ENCODE results near the gene XYLT1.
A peak's percentile ranks its signal among the peaks of the same experiment; 100 is the strongest.
"Not testable (repeated sequence)": the region's sequence is repeated elsewhere in the genome, so short reads cannot be mapped to it uniquely, and the experiment has no call there.

The XYLT1 gene

DNA sequence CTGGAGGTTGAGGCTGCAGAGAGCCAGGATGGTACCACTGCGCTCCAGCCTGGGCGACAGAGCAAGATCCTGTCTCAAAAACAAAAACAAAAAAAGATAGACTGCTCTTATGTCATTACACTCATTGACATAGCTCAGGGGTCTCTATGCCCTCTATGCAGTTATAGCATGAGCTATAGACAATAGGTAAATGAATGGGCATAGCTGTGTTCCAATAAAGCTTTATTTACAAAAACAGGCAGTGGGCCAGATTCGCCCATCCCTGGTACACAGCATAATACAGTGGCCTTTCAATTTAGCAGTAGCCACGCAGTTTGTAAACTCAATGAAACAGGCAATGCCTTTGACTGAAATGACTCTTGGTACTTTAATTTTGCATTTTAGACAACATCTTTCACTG is 51.5 kb downstream of the XYLT1 start:
- Mint-ChIP-seq H3K27me3 (no peaks in the 10 kb centered on the region), H3K4me3 (no peak overlapping the region), H3K9me3 (peaks cover 4 to 6% of the 10 kb centered on the region in 2 donors), H3K36me3 (peaks cover 43 to 44% of the 10 kb centered on the region in 2 donors), H3K4me1 (peaks cover 43 to 60% of the 10 kb centered on the region in 2 donors), H3K27ac (no peak overlapping the region)
- ATAC-seq (replicated peaks) (no peak), DNase-seq (no peak)

DNA sequence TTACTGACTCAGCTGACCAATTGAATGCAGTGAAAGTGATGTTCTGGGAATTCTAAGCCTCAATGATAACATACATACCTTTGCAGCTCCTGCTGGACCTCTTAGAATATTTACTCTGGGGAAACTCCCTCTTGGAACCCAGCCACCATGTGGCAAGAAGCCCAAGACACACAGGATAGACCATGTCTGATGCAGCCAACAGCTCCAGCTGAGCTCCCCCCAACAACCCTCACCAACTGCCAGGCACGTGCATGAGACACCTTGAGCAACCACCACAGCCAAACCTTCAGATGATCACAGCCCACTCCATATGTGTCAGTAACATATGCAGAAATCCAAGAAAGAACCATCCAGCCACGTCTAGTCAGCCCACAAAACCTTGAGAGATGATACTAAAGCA is 53.0 kb downstream of the XYLT1 start:
- Mint-ChIP-seq H3K4me3 (peak overlapping the region; percentile 1 to 21), H3K4me1 (peaks cover 45 to 60% of the 10 kb centered on the region in 2 donors), H3K9me3 (peaks cover 4 to 6% of the 10 kb centered on the region in 2 donors), H3K27me3 (no peaks in the 10 kb centered on the region), H3K27ac (peak overlapping the region; percentile 99), H3K36me3 (peaks cover 34 to 40% of the 10 kb centered on the region in 2 donors)
- ATAC-seq (replicated peaks) (no peak), DNase-seq (no peak)

DNA sequence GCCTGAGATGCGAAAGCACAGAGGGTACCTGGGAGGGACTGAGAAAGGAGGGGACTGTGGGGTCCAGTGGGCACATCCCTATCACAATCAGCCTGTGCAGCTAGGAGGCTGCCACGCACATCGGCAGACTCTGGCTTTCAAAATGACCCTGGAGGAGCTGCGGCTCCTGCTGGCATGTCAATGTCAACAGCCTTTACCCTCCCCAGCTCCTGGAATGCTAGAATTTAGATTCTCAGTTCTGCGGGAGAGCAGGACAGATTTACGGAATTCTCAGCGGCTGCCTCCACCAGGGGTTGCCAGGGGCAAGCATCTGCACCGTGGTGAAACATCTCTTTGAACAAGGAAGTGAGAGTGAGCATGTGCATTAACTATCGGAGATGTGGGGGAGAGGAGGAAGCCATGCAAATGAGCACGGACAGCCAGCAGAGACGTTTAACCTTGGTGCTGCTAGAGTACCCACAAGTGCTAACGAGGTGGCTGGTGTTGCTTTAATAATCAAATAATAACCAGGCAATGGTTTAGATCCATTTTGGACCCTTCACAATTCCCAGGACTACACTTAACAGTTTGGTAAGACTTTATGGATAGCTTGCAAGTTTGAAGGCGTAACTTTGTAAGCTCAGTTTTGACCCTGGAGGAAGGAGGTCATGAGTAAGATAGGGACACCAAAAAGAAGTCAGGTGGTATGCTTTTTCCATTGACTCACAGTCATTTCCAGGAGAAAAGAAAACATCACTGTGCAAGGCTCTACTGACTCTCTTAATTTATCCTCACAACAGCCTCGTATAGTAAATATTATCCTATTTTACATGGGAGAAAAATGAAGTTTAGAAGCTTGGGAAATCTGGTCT is 54.1 kb downstream of the XYLT1 start:
- ATAC-seq (replicated peaks) (peak; percentile 91 to 95), DNase-seq (peak; percentile 80)
- Mint-ChIP-seq H3K9me3 (peaks cover 4 to 6% of the 10 kb centered on the region in 2 donors), H3K4me3 (peak overlapping the region; percentile 80 to 86), H3K27ac (peak overlapping the region; percentile 99), H3K36me3 (peaks cover 33 to 45% of the 10 kb centered on the region in 2 donors), H3K4me1 (peaks cover 50 to 67% of the 10 kb centered on the region in 2 donors), H3K27me3 (no peaks in the 10 kb centered on the region)

DNA sequence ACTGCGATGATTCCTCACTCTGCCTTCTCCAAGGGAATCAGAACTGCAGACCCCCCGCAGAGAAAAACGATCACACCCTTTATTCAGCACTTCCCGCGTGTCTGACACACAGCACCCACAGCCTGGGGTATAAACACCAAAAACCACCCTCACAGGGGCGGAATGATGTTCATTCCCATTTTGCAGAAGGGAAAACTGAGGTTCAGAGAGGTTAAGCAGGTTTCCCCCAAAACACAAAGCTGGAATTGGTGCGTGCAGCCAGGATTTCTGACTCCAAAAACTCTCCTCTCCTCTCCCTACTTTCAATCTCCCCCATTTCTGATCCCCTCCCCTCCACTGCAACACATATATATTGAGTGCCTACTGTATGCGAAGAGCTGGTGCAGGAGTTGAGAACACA is 55.8 kb downstream of the XYLT1 start:
- H3K27ac Mint-ChIP-seq = peak overlapping the region; percentile 99
- H3K4me3 Mint-ChIP-seq = peak overlapping the region; percentile 80 to 86
- peaks cover 32 to 47% of the 10 kb centered on the region in 2 donors for H3K36me3 Mint-ChIP-seq
- ATAC-seq (replicated peaks) (no peak), DNase-seq (no peak)
- peaks cover 55 to 78% of the 10 kb centered on the region in 2 donors for H3K4me1 Mint-ChIP-seq
- no peaks in the 10 kb centered on the region for H3K27me3 Mint-ChIP-seq
- peaks cover 4 to 6% of the 10 kb centered on the region in 2 donors for H3K9me3 Mint-ChIP-seq

DNA sequence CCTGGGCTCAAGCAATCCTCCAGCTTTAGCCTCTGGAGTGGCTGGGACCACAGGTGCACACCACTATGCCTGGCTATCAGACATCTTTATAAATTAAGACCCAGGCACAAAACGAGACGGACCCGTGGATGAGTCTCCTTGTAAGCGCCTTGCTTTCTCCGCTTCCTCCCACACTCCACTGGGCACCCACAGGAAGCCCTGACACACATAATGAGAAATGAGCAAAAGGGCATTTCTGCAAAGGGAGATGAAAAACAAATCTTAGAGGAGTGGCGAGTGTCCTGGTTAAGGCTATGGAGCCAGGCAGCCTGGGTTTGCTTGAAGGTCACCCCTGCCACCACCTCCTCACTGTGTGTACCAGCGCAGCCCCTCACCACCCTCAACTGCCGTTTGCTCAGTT is 56.3 kb downstream of the XYLT1 start:
- Mint-ChIP-seq H3K4me1 (peaks cover 56 to 83% of the 10 kb centered on the region in 2 donors), H3K27me3 (no peaks in the 10 kb centered on the region)
- ATAC-seq (replicated peaks) = peak; percentile 65 to 70

DNA sequence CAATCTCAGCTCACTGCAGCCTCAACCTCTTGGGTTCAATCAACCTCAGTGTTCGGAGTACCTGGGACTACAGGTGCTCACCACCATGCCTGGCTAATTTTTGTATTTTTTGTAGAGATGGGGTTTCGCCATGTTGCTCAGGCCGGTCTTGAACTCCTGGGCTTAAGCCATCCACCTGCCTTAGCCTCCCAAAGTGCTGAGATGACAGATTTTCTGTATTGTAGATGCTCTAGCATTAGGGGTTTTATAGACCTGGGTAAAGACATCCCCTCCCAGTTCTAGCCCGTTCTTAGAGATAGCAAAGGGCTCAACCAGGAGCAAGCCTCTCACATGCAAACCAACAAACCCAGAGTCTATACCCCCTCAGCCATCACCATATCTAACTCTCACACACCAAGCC is 57.3 kb downstream of the XYLT1 start:
- DNase-seq (no peak), ATAC-seq (replicated peaks) (no peak)
- Mint-ChIP-seq H3K9me3 (peaks cover 4 to 6% of the 10 kb centered on the region in 2 donors), H3K27me3 (no peaks in the 10 kb centered on the region), H3K4me3 (peak overlapping the region in 1 of 2 donors; percentile 80), H3K36me3 (peaks cover 33 to 50% of the 10 kb centered on the region in 2 donors), H3K27ac (peak overlapping the region; percentile 99), H3K4me1 (peaks cover 63 to 92% of the 10 kb centered on the region in 2 donors)

More for the DNA sequence above, 56.3 kb downstream of the XYLT1 start:
- H3K27ac Mint-ChIP-seq = peak overlapping the region; percentile 99
- peak; percentile 73 for DNase-seq
- H3K9me3 Mint-ChIP-seq = peaks cover 4 to 6% of the 10 kb centered on the region in 2 donors
- peaks cover 34 to 48% of the 10 kb centered on the region in 2 donors for H3K36me3 Mint-ChIP-seq
- H3K4me3 Mint-ChIP-seq = peak overlapping the region; percentile 80 to 86

DNA sequence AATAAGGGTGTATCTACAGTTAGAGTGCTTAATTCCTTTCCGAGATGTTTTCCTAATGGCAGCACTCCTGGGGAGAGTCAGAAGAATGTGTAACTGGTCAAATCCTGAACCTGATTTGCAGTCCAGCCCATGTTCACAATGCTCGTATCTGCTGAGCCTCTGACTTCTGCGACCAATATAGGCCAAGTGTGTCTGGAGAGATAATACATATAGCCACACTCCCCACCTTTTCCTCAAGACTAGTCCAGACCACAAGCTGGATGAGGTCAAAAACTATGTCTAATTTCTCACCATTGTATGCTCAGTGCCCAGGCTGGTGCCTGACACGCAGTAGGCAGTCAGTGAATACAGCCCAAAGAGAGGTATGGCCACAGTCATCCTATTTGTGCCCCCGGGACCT is 58.0 kb downstream of the XYLT1 start:
- H3K4me1 Mint-ChIP-seq = peaks cover 64 to 94% of the 10 kb centered on the region in 2 donors
- DNase-seq = no peak
- peak overlapping the region; percentile 14 for H3K27ac Mint-ChIP-seq
- no peak for ATAC-seq (replicated peaks)
- H3K9me3 Mint-ChIP-seq = peaks cover 2 to 3% of the 10 kb centered on the region in 2 donors
- peaks cover 33 to 49% of the 10 kb centered on the region in 2 donors for H3K36me3 Mint-ChIP-seq
- no peaks in the 10 kb centered on the region for H3K27me3 Mint-ChIP-seq
- H3K4me3 Mint-ChIP-seq = no peak overlapping the region

DNA sequence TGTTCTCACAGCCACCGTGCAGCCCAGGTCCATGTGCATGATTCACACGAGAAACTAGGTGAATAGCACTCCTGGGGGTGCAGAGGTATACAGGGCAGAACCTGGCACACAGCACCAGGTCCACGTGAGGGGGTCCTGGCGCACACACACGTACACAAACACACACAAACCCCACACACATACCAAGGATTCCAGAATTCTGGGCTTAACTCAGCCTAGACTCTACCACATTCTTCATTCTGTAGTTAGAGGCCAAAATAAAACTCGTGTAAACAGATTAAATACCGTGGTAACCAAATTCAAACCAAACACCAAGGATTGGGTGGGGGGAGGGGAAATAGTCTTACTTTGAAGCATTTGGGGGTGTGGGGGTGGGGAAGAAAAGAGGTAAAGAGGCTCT is 58.5 kb downstream of the XYLT1 start:
- no peak overlapping the region for H3K4me3 Mint-ChIP-seq
- DNase-seq = no peak
- H3K27me3 Mint-ChIP-seq = no peaks in the 10 kb centered on the region
- peaks cover 59 to 92% of the 10 kb centered on the region in 2 donors for H3K4me1 Mint-ChIP-seq
- no peak for ATAC-seq (replicated peaks)
- no peak overlapping the region for H3K27ac Mint-ChIP-seq
- no peaks in the 10 kb centered on the region for H3K9me3 Mint-ChIP-seq
- peaks cover 31 to 48% of the 10 kb centered on the region in 2 donors for H3K36me3 Mint-ChIP-seq

DNA sequence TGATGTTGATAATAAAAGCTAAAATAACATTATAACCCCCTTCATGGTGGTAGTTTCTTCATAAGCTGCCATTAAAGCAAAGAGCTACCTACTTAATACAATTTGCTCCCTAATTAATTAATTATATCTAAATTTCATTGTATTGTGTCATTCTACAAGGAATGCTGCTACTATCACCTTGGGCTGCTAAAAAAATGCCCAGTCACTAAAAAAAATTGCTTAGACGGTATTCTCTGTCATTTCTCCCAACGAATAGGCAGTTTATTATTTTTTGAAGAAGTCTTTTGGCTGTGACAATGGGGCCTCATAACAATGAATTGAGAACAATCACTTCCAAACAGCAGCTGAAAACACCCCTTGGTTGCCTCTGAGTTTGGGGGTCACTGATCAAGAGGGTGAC is 59.5 kb downstream of the XYLT1 start:
- peaks cover 59 to 86% of the 10 kb centered on the region in 2 donors for H3K4me1 Mint-ChIP-seq
- ATAC-seq (replicated peaks) (no peak), DNase-seq (no peak)
- no peak overlapping the region for H3K4me3 Mint-ChIP-seq
- peaks cover 32 to 51% of the 10 kb centered on the region in 2 donors for H3K36me3 Mint-ChIP-seq
- H3K27ac Mint-ChIP-seq = peak overlapping the region; percentile 90
- no peaks in the 10 kb centered on the region for H3K27me3 Mint-ChIP-seq
- no peaks in the 10 kb centered on the region for H3K9me3 Mint-ChIP-seq

DNA sequence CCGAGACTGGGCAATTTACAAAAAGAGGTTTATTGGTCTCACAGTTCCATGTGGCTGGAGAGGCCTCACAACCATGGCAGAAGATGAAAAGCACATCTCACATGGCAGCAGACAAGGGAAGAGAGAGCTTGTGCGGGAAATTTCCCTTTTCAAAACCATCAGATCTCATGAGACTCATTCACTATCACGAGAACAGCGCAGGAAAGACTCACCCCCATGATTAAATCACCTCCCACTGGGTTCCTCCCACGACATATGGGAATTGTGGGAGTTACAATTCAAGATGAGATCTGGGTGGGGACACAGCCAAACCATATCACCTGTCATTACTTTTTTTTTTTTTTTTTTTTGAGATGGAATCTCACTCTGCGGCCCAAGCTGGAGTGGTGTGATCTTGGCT is 60.4 kb downstream of the XYLT1 start:
- Mint-ChIP-seq H3K4me3 (peak overlapping the region; percentile 2 to 49), H3K4me1 (peaks cover 55 to 86% of the 10 kb centered on the region in 2 donors), H3K27ac (peak overlapping the region; percentile 89), H3K36me3 (peaks cover 33 to 53% of the 10 kb centered on the region in 2 donors)
- not testable (repeated sequence) for DNase-seq; H3K9me3 Mint-ChIP-seq; H3K27me3 Mint-ChIP-seq; ATAC-seq (replicated peaks)

DNA sequence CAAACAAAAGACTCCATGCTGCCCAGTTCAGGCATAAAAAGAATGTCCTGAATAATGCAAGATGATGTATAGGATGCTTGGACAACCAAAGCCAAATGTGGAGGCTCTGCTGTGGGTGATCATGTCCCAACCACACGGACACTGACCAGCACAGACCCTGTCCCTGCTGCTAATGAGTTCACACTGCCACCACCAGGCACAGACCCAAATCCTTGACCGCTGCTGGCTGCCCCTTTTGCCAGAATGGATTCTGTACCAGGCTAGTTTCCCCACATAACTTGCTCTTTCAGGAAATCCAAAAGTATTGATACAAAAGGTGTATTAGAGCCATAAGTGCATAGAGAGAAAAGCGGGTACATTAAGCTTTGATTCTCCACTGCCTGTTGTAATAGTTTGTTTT is 60.9 kb downstream of the XYLT1 start:
- no peak for ATAC-seq (replicated peaks)
- peak overlapping the region; percentile 2 to 49 for H3K4me3 Mint-ChIP-seq
- no peaks in the 10 kb centered on the region for H3K9me3 Mint-ChIP-seq
- H3K27me3 Mint-ChIP-seq = no peaks in the 10 kb centered on the region
- peaks cover 51 to 86% of the 10 kb centered on the region in 2 donors for H3K4me1 Mint-ChIP-seq
- H3K27ac Mint-ChIP-seq = peak overlapping the region; percentile 89
- peaks cover 30 to 53% of the 10 kb centered on the region in 2 donors for H3K36me3 Mint-ChIP-seq
- DNase-seq = no peak

DNA sequence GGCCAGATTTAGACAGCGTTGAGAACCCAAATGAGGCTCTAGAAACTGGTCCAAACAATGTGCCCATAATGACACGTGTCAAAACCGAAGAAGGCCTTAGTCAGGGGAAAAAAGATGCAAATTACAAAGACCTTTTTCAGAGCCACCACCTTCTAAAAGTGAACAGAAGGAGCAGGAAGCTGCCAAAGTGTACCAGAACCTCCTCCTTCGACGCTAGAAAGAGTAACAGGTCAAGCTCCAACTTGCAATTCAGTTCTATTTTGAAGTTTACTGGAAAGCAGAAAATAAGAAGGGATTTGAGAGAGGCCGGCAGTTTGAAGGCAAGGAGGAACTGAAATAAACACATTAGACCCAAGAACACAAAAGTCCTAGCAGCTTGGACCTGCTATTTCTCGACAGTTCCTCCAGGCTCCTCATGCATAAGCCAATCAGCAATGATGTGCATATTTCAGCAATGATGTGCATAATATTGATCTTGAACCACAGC is 61.8 kb downstream of the XYLT1 start:
- Mint-ChIP-seq H3K9me3 (no peaks in the 10 kb centered on the region), H3K27ac (peak overlapping the region; percentile 89), H3K27me3 (no peaks in the 10 kb centered on the region), H3K4me3 (peak overlapping the region; percentile 56 to 58), H3K36me3 (peaks cover 32 to 51% of the 10 kb centered on the region in 2 donors), H3K4me1 (peaks cover 47 to 86% of the 10 kb centered on the region in 2 donors)
- ATAC-seq (replicated peaks) (peak; percentile 90 to 95), DNase-seq (peak; percentile 51)

DNA sequence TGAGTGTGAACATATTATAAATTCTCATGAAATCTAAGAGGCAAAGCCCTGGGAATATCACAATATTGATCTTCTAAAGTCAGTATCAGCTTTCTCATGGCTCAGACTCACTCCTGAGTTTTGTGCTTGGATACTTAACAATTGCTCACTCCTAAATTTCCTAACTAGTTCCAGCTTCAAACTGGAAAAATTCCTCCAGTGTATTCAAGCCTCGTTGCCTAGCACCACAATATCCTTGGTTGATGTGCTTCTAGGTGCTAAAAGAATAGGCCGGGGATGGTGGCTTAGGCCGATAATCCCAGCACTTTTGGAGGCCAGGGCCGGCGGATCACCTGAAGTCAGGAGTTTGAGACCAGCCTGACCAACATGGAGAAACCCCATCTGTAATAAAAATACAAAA is 62.5 kb downstream of the XYLT1 start:
- Mint-ChIP-seq H3K27me3 (no peaks in the 10 kb centered on the region), H3K27ac (peak overlapping the region; percentile 89), H3K36me3 (peaks cover 39 to 54% of the 10 kb centered on the region in 2 donors), H3K4me3 (peak overlapping the region in 1 of 2 donors; percentile 58), H3K4me1 (peaks cover 48 to 86% of the 10 kb centered on the region in 2 donors), H3K9me3 (no peaks in the 10 kb centered on the region)
- DNase-seq (no peak), ATAC-seq (replicated peaks) (no peak)

DNA sequence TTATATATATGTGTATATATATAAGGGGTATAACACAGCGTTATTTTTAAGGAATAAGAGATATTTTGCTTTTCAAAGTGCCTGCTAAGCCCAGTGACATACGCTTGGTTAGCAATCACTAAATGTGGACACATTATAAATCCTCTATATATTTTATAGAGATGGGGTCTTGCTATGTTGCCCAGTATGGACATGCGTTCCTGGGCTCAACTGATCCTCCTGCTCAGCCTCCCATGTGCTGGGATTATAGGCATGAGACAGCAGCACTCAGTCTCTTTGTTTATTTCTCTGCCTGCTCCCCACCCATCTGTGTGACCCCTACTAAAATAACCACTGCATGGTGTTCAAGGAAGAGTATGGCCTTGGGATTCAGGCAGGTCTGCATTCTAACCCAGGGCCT is 63.4 kb downstream of the XYLT1 start:
- Mint-ChIP-seq H3K9me3 (no peaks in the 10 kb centered on the region), H3K4me1 (peaks cover 44 to 84% of the 10 kb centered on the region in 2 donors), H3K4me3 (no peak overlapping the region), H3K27me3 (no peaks in the 10 kb centered on the region), H3K36me3 (peaks cover 41 to 56% of the 10 kb centered on the region in 2 donors), H3K27ac (peak overlapping the region; percentile 20)
- no peak for DNase-seq
- ATAC-seq (replicated peaks) = no peak
